Spleen (tissue), 7 donors: ENCODE results near the gene ZNF831.

ENCODE experiments used
- POLR2A ChIP-seq, 3 donors: fragments of 450-650 bp; IDR thresholded peaks; one replicate each; pipeline ENCODE4 v1.5.1; 2017; ENCODE audit warnings: antibody characterized with exemption in 3 of 3, mild to moderate bottlenecking in 1 of 3
- TF ChIP-seq, protein P1 (sequence below), 11 experiments: fragments of 200-600 bp in 7 of 11; fragments of 450-650 bp in 4 of 11; sonication (generic) in 4 of 11; IDR thresholded peaks in 8 of 11; conservative IDR thresholded peaks in 3 of 11; 1 replicate in 7 of 11; 2 replicates in 4 of 11; pipeline versions ENCODE4 v1.4.0 to v1.8.0; 2016 to 2021; ENCODE audit warnings: antibody characterized with exemption in 11 of 11, inconsistent platforms in 4 of 11, mild to moderate bottlenecking in 1 of 11
- donor health status: DM: no; HTN: no; CAD: no; lungs with moderate emphysema.
- donor health status: DM: no; HTN: no; CAD: no.
- donor health status: DM: no; HTN: no; CAD: no.

DNA sequence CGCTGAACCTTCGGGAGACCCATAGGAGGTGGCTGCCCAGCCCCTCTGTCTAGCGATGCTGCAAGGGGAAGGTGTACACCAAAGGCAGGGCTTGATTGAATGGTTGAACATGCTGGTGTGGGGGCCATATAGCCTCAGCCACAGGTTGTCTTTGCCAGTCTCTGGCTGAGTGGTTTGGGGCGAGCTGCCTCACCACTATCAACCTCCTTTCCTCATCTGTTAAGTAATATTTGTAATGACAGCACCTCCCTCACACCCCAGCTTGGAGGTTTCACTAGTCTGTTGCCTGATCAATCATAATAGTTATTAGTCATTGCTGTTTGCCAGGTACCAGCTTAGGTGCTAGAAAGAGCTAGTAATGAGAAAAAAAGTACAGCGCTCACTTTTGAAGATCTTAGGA, 11.8 kb upstream of the ZNF831 start:
- TF ChIP-seq, protein P1, sequence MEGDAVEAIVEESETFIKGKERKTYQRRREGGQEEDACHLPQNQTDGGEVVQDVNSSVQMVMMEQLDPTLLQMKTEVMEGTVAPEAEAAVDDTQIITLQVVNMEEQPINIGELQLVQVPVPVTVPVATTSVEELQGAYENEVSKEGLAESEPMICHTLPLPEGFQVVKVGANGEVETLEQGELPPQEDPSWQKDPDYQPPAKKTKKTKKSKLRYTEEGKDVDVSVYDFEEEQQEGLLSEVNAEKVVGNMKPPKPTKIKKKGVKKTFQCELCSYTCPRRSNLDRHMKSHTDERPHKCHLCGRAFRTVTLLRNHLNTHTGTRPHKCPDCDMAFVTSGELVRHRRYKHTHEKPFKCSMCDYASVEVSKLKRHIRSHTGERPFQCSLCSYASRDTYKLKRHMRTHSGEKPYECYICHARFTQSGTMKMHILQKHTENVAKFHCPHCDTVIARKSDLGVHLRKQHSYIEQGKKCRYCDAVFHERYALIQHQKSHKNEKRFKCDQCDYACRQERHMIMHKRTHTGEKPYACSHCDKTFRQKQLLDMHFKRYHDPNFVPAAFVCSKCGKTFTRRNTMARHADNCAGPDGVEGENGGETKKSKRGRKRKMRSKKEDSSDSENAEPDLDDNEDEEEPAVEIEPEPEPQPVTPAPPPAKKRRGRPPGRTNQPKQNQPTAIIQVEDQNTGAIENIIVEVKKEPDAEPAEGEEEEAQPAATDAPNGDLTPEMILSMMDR (IDR thresholded peaks at IDR 0.05 in 8 of 11, conservative IDR thresholded peaks at IDR 0.05 in 3 of 11), result no peak
- no peak for TF ChIP-seq POLR2A (IDR thresholded peaks at IDR 0.05)
